SK-N-MC (cell line): Measurements from ENCODE around the gene PCGF3.

Experiments used
- EZH2 ChIP-seq: fragments of 200-600 bp; sonication (generic); IDR thresholded peaks from one replicate; pipeline ENCODE4 v1.6.1; 2017; ENCODE audit warnings: antibody characterized with exemption
- FOXP2 ChIP-seq: optimal IDR thresholded peaks from 2 replicates; pipeline ENCODE3; 2011; ENCODE audit warnings: mild to moderate bottlenecking, moderate library complexity; ENCODE audit not compliant: insufficient read depth; ENCODE audit errors: extremely low read length, control extremely low read depth
- POLR2AphosphoS5 ChIP-seq: IDR thresholded peaks from 2 replicates; pipeline ENCODE4 v1.6.1; 2012; ENCODE audit warnings: mild to moderate bottlenecking, low read depth, low read length, borderline replicate concordance

GRCh38 chr4:692771-693554 is 12.7 kb upstream of the PCGF3 start:
- TF ChIP-seq POLR2AphosphoS5 (no peak), EZH2 (no peak), FOXP2 (no peak)
